GM12801 (cell line): ENCODE results near the gene B4GALT5.

ENCODE experiments used
- CTCF ChIP-seq: IDR thresholded peaks from one replicate; pipeline ENCODE4 v1.5.1; 2011; ENCODE audit warnings: control low read depth; ENCODE audit not compliant: insufficient read length; ENCODE audit errors: extremely low read depth

The B4GALT5 gene

GRCh38 chr20:49701916-49702315, 11.8 kb downstream of the B4GALT5 start:
- no peak for TF ChIP-seq CTCF

DNA sequence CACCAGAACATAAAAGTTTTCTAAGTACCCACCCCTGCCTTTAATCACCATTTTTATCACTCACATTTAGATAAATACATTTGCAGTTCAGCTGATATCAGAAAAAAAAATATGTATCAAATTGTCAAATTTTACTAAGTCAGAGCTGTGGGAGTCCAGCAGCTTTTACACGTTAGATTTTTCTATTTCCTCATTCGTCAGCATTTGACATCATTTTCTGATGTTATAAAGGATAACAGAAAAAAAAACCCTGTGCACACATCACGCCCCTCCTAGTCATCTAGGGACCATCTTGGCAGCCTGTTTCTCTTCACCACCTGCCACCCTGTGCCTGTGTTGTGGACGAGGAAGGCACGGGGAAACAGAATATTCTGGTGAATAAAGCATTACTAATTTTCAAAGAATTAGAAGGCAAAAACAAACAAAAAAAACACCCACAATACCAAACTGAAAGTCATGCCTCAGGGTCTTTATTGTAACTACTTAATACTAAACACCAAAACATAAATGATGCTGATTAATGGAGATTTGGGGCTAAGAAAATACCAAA, 12.4 kb downstream of the B4GALT5 start:
- no peak for TF ChIP-seq CTCF

GRCh38 chr20:49700411-49701185, 13.1 kb downstream of the B4GALT5 start:
- no peak for TF ChIP-seq CTCF

GRCh38 chr20:49699200-49699992, 14.3 kb downstream of the B4GALT5 start:
- no peak for TF ChIP-seq CTCF

GRCh38 chr20:49698477-49698876, 15.2 kb downstream of the B4GALT5 start:
- TF ChIP-seq CTCF, result no peak

DNA sequence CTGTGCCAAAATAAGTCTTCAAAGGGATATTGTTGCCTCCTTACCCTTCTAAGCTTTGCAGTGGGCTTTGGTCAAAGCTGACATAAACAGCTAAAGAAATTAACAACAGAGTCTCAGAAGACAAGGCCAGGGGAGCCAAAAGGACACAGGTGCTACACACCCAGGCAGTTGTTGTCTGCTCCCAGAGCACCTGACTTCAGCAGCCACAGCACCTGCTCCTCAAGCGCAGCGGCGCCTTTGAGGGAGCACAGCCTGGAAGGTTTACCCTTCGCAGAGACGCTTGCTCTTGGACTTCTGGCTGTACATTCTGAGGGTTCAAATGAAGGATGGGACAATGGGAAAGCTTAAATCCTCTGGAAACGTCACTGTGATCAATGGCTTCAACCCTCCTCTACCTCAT, 16.6 kb downstream of the B4GALT5 start:
- TF ChIP-seq CTCF, result no peak

DNA sequence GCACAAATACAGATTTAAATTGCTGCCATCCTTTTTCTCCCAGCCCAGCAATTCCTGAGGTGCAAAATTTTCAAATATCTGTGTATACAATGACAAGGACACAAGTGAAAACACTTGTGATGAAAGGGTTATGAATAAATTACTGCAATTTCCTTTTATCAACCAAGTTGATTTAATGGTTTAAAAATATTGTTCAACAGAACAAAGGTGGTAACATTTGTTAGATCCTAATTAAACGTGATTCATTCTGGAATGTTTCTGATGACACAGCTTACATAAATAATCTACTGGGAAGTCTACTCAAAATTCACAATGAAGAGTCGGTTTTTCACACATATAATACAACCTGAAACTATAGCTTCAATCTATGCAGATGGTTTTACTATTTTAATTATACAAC, 17.1 kb downstream of the B4GALT5 start:
- no peak for TF ChIP-seq CTCF
